ENCODE results near the gene KCTD11.
A peak's percentile ranks its signal among the peaks of the same experiment; 100 is the strongest.

Gene KCTD11

DNA sequence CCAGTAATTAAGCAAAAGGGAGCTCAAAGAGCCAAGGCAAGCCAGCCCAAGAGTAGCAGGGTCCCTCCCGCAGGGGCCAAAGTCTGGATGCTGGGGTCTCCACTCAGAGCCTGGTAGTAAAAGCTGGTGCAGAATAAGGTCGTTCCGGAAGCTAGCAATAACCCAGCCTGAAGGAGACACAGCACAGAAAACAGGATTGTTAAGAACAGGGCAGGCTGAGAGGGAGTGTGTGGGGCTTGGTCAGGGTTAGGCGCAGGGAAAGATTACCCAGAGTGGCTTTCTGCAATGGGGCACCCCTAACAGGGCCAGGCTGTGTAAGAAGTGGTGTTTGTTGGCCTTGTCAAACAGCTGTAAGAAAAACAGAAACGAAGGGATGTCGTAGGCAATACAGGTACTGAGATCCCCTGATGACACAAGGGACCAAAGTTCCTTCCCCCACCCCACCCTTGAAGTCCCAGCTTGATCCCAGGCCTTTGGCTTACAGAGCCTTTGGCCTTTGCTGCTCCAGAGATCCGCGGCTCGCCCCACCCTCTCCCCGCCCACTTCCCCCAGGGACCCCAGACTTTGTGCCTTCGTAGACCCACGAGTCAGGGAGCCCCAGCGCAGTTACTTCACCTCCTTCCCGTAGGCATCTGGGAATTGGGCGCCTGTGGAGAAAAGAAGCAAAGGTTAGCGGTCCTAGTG, 51.2 kb downstream of the KCTD11 start:
- no peak for DNase-seq (ENCODE audit: low read depth, low spot score)
- POLR2A ChIA-PET: interaction anchor here (0.6 to 1.4 kb wide), 6 partner anchors 14 to 162 kb away, joined by 3 to 6 read pairs (median 4); partner anchors contain the start of genes POLR2A and TMEM102
- CTCF ChIA-PET: interaction anchor here (0.8 to 1.4 kb wide), 4 partner anchors 31 to 158 kb away, joined by 3 to 8 read pairs (median 4); no protein-coding TSS in a partner anchor
- TF ChIP-seq, protein P1, sequence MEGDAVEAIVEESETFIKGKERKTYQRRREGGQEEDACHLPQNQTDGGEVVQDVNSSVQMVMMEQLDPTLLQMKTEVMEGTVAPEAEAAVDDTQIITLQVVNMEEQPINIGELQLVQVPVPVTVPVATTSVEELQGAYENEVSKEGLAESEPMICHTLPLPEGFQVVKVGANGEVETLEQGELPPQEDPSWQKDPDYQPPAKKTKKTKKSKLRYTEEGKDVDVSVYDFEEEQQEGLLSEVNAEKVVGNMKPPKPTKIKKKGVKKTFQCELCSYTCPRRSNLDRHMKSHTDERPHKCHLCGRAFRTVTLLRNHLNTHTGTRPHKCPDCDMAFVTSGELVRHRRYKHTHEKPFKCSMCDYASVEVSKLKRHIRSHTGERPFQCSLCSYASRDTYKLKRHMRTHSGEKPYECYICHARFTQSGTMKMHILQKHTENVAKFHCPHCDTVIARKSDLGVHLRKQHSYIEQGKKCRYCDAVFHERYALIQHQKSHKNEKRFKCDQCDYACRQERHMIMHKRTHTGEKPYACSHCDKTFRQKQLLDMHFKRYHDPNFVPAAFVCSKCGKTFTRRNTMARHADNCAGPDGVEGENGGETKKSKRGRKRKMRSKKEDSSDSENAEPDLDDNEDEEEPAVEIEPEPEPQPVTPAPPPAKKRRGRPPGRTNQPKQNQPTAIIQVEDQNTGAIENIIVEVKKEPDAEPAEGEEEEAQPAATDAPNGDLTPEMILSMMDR (IDR thresholded peaks at IDR 0.05; ENCODE audit: insufficient read depth, low read length, missing control alignments): no peak
- peak overlapping the region; percentile 81 for H3K4me3 ChIP-seq (ENCODE audit: low read depth, low read length)

DNA sequence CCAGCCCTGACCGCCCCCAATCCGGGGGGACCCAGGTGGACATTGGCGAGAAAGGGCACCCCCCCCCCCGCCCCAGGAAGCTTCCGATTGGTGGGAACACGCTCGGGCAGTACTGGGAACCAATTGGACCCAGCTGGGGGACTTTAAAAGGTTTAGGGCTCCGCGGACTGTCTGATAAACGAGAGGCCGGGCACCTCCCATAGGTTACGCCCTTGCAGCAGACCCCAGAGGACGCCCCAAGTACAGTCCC, 51.7 kb downstream of the KCTD11 start:
- CTCF ChIA-PET: interaction anchor here (0.6 to 1.4 kb wide), 5 partner anchors 15 to 157 kb away, joined by 3 to 8 read pairs (median 3); no protein-coding TSS in a partner anchor
- H3K4me3 ChIP-seq (ENCODE audit: low read depth, low read length): peak overlapping the region; percentile 81
- POLR2A ChIA-PET: interaction anchor here (0.7 to 1.4 kb wide), 18 partner anchors 8 to 162 kb away, joined by 3 to 11 read pairs (median 4); partner anchors contain the start of genes PLSCR3, POLR2A, TMEM102 and ZBTB4
- TF ChIP-seq, protein P1 (IDR thresholded peaks at IDR 0.05; ENCODE audit: insufficient read depth, low read length, missing control alignments): no peak
- DNase-seq (ENCODE audit: low read depth, low spot score): no peak

DNA sequence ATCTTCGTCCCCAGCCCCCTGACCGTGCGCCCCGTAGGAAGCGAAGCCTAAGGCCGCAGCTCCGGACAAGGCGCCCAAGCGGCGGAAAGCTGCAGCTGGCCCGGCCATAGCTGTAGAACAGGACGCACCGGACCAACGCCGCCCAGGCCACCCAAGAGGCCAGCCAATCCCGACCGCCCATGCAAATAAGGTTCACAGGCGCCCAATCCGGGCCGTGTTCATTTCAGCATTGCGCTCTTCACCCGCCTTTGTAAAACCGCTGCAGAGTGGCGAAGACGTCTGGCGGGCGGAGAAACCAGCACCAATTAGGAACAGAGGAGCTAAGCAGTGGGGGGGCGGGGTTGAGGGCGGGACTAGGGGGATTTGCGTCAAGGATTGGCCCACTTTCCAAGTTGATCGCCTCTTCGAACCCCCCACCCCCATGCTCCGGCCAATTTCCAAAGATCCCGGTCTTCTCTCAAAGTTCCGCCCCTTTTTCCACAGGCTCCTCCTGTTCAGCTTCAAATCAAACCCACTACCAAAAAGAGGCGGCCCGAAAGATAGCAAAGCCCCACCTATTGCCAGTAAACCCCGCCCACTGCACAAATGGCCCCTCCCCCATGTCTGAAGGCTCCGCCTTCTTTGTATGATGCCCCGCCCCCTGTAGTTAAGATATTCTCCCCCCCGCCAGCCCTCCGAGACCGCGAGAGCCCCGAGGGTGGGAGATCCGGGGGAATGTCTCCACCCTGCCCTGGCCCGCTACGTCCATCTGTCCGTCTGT, 52.2 kb downstream of the KCTD11 start, which contains the start of gene TMEM256:
TSS of gene TMEM256 (minus strand) at position 121 of the 760 bp plus-strand sequence. CDS start at position 108, 13 bp downstream.
- CTCF ChIA-PET: interaction anchor here (0.6 to 1.4 kb wide), 4 partner anchors 15 to 157 kb away, joined by 3 to 8 read pairs (median 4); no protein-coding TSS in a partner anchor
- POLR2A ChIA-PET: interaction anchor here (0.6 to 1.4 kb wide), 21 partner anchors 9 to 169 kb away, joined by 3 to 11 read pairs (median 4); partner anchors contain the start of genes PLSCR3, POLR2A, TMEM102 and ZBTB4
- TF ChIP-seq, protein P1 (IDR thresholded peaks at IDR 0.05; ENCODE audit: insufficient read depth, low read length, missing control alignments): no peak
- peak; percentile 96 for DNase-seq (ENCODE audit: low read depth, low spot score)
- H3K4me3 ChIP-seq (ENCODE audit: low read depth, low read length): peak within 1 kb of the TSS; percentile 83
